Erythroblast (primary cell): ENCODE measurements around the gene STK39.

ENCODE experiments used
- DNase-seq, 2 experiments: peaks; one replicate each; lab custom pipeline; 2025; lab: John Stamatoyannopoulos, UW
- GATA1 ChIP-seq: IDR thresholded peaks from 2 replicates; pipeline ENCODE4 v1.6.1; 2011; ENCODE audit warnings: low read depth, mild to moderate bottlenecking, control low read depth, low read length, moderate library complexity
- POLR2A ChIP-seq: IDR thresholded peaks from 2 replicates; pipeline ENCODE4 v1.6.1; 2011; ENCODE audit warnings: mild to moderate bottlenecking, low read length

Gene STK39

GRCh38 chr2:167943897-167944296, 303.5 kb downstream of the STK39 start:
- TF ChIP-seq POLR2A = no peak
- no peak for TF ChIP-seq GATA1
- DNase-seq = no peak

GRCh38 chr2:167943368-167943767, 304.0 kb downstream of the STK39 start:
- no peak for DNase-seq
- TF ChIP-seq GATA1 = no peak

GRCh38 chr2:167942366-167943081, 304.9 kb downstream of the STK39 start:
- TF ChIP-seq GATA1 (no peak), POLR2A (no peak)
- no peak for DNase-seq

- DNase-seq = no peak
- no peak for TF ChIP-seq POLR2A
- TF ChIP-seq GATA1 = no peak
These were observed 305.8 kb downstream of the STK39 start for GRCh38 chr2:167941604-167942003.

GRCh38 chr2:167940734-167941507, 306.5 kb downstream of the STK39 start:
- TF ChIP-seq GATA1 (no peak), POLR2A (no peak)
- DNase-seq = no peak

- no peak for DNase-seq
- no peak for TF ChIP-seq POLR2A
- no peak for TF ChIP-seq GATA1
These were observed 307.1 kb downstream of the STK39 start for GRCh38 chr2:167940346-167940725.

GRCh38 chr2:167939514-167940345, 307.7 kb downstream of the STK39 start:
- DNase-seq = no peak
- TF ChIP-seq GATA1 = no peak
- TF ChIP-seq POLR2A = no peak

- TF ChIP-seq GATA1 (no peak), POLR2A (no peak)
- no peak for DNase-seq
These were observed 310.0 kb downstream of the STK39 start for GRCh38 chr2:167937403-167937802.

GRCh38 chr2:167935803-167936110, 311.6 kb downstream of the STK39 start:
- no peak for DNase-seq
- TF ChIP-seq GATA1 = no peak
- no peak for TF ChIP-seq POLR2A

GRCh38 chr2:167933097-167933814, 314.1 kb downstream of the STK39 start:
- TF ChIP-seq POLR2A (no peak), GATA1 (no peak)
- no peak for DNase-seq

- no peak for DNase-seq
- TF ChIP-seq POLR2A (no peak), GATA1 (no peak)
These were observed 315.2 kb downstream of the STK39 start for GRCh38 chr2:167932123-167932693.

- TF ChIP-seq POLR2A (no peak), GATA1 (no peak)
- no peak for DNase-seq
These were observed 317.9 kb downstream of the STK39 start for GRCh38 chr2:167929484-167929883.

GRCh38 chr2:167928434-167928833, 319.0 kb downstream of the STK39 start:
- no peak for DNase-seq
- TF ChIP-seq POLR2A = no peak
- no peak for TF ChIP-seq GATA1
